CD14-positive monocyte (primary cell): ENCODE measurements around the gene ELAVL1. TPM values are rescaled to one million over a fixed set of nuclear protein-coding genes. Genes with fewer than 3 reads are reported as not detected.

Experiments used
- DNase-seq, 3 donors: peaks; one replicate each; pipeline ENCODE4 v3.0.0-alpha.2; 2011 to 2022
- H2AFZ ChIP-seq: 2 replicates; pipeline ENCODE4 v1.6.0; 2012; ENCODE audit warnings: mild to moderate bottlenecking, low read depth, low read length, inconsistent platforms; ENCODE audit not compliant: insufficient read depth, poor library complexity, severe bottlenecking
- H3K27ac ChIP-seq, 2 donors: 1 replicate in 1 of 2; 2 replicates in 1 of 2; pipeline ENCODE4 v1.5.1; 2012 to 2013; ENCODE audit warnings: low read length in 2 of 2, control low read depth in 1 of 2, inconsistent platforms in 1 of 2, low read depth in 1 of 2, mild to moderate bottlenecking in 1 of 2
- H3K27me3 ChIP-seq, 2 donors: one replicate each; pipeline versions ENCODE4 v1.6.0 to v1.6.1; 2011 to 2013; ENCODE audit warnings: low read length in 2 of 2; ENCODE audit not compliant: control insufficient read depth in 2 of 2, insufficient read depth in 2 of 2
- H3K36me3 ChIP-seq, 2 donors: replicated peaks in 1 of 2; 1 replicate in 1 of 2; 2 replicates in 1 of 2; pipeline versions ENCODE4 v1.5.1 to v1.6.1; 2012 to 2013; ENCODE audit warnings: low read length in 2 of 2, control low read depth in 1 of 2, inconsistent platforms in 1 of 2, mild to moderate bottlenecking in 1 of 2; ENCODE audit not compliant: insufficient read depth in 2 of 2, control insufficient read depth in 1 of 2
- H3K4me1 ChIP-seq, 2 donors: 1 replicate in 1 of 2; 2 replicates in 1 of 2; pipeline versions ENCODE4 v1.5.1 to v1.6.1; 2012 to 2013; ENCODE audit warnings: low read length in 2 of 2, control low read depth in 1 of 2, inconsistent platforms in 1 of 2, mild to moderate bottlenecking in 1 of 2, moderate library complexity in 1 of 2; ENCODE audit not compliant: insufficient read depth in 2 of 2, control insufficient read depth in 1 of 2
- H3K4me2 ChIP-seq: replicated peaks from 2 replicates; pipeline ENCODE3; 2012; ENCODE audit warnings: low read length, moderate library complexity, mild to moderate bottlenecking; ENCODE audit not compliant: poor library complexity, severe bottlenecking; ENCODE audit errors: extremely low read depth
- H3K4me3 ChIP-seq, 3 experiments: fragments of 200-600 bp in 1 of 3; sonication (generic) in 1 of 3; replicated peaks in 1 of 3; 1 replicate in 2 of 3; 2 replicates in 1 of 3; pipeline ENCODE4 v1.5.1; 2011 to 2013; ENCODE audit warnings: low read length in 3 of 3, mild to moderate bottlenecking in 3 of 3, control low read depth in 2 of 3, low read depth in 2 of 3, inconsistent platforms in 1 of 3, moderate library complexity in 1 of 3
- H3K79me2 ChIP-seq: 2 replicates; pipeline ENCODE4 v1.6.0; 2012; ENCODE audit warnings: mild to moderate bottlenecking, control low read depth, inconsistent platforms, low read length, moderate library complexity; ENCODE audit not compliant: insufficient read depth
- H3K9ac ChIP-seq: 2 replicates; pipeline ENCODE4 v1.6.0; 2017; ENCODE audit warnings: low read length, mild to moderate bottlenecking; ENCODE audit not compliant: insufficient read depth, poor library complexity, severe bottlenecking
- H3K9me3 ChIP-seq, 2 donors: replicated peaks in 1 of 2; 1 replicate in 1 of 2; 2 replicates in 1 of 2; pipeline versions ENCODE4 v1.5.1 to v1.6.1; 2012 to 2013; ENCODE audit warnings: low read length in 2 of 2, control low read depth in 1 of 2; ENCODE audit not compliant: control insufficient read depth in 1 of 2, insufficient read depth in 1 of 2
- H4K20me1 ChIP-seq: 2 replicates; pipeline ENCODE4 v1.6.0; 2012; ENCODE audit warnings: mild to moderate bottlenecking, low read length, control low read depth, moderate library complexity; ENCODE audit not compliant: insufficient read depth
- H3K27ac Mint-ChIP-seq, 7 donors: one replicate each; pipeline ENCODE4 v1.8.0; 2020; ENCODE audit warnings: mild to moderate bottlenecking in 7 of 7, mixed read lengths in 7 of 7, moderate library complexity in 6 of 7, inconsistent platforms in 2 of 7
- H3K27me3 Mint-ChIP-seq, 3 donors: one replicate each; pipeline ENCODE4 v1.8.0; 2021 to 2022; ENCODE audit warnings: low read depth in 3 of 3, mild to moderate bottlenecking in 3 of 3, mixed read lengths in 3 of 3, moderate library complexity in 3 of 3, inconsistent platforms in 1 of 3
- H3K36me3 Mint-ChIP-seq, 2 donors: one replicate each; pipeline ENCODE4 v1.8.0; 2020; ENCODE audit warnings: mixed read lengths in 2 of 2, inconsistent platforms in 1 of 2, mild to moderate bottlenecking in 1 of 2
- H3K4me1 Mint-ChIP-seq: one replicate; pipeline ENCODE4 v1.8.0; 2020; ENCODE audit warnings: mild to moderate bottlenecking, mixed read lengths
- H3K4me3 Mint-ChIP-seq, 2 donors: one replicate each; pipeline ENCODE4 v1.8.0; 2020; ENCODE audit warnings: mild to moderate bottlenecking in 2 of 2, mixed read lengths in 2 of 2, moderate library complexity in 1 of 2
- H3K9me3 Mint-ChIP-seq, 7 donors: one replicate each; pipeline ENCODE4 v1.8.0; 2020 to 2022; ENCODE audit warnings: mixed read lengths in 7 of 7, mild to moderate bottlenecking in 6 of 7, moderate library complexity in 6 of 7, inconsistent platforms in 2 of 7
- WGBS: methylation state at CpG from one replicate; pipeline ENCODE4 v1.1.5; 2013; ENCODE audit warnings: missing lambda C conversion rate; ENCODE audit not compliant: insufficient coverage; 5-methylcytosine and 5-hydroxymethylcytosine counted together
- intact Hi-C, 2 donors: fragments of 100-400 bp; cut with micrococcal nuclease; formaldehyde crosslinking; loops; one replicate each; pipeline versions ENCODE4 v1.15.0 to v1.15.1; 2023
- polyA plus RNA-seq, 3 donors: library from polyadenylated mRNA; depleted of rRNA in 1 of 3; unstranded in 2 of 3; stranded (reverse) in 1 of 3; fragments of 300-500 nt in 2 of 3; fragments of >200 nt in 1 of 3; fragmentation: Illumina TruSeq in 2 of 3; gene quantifications; 1 replicate in 2 of 3; 2 replicates in 1 of 3; pipeline ENCODE4 v1.2.3, GENCODE V29; 2012 to 2021
- TF ChIP-seq, protein P1 (sequence below): fragments of 200-600 bp; IDR thresholded peaks from one replicate; pipeline ENCODE4 v1.8.0; 2022; ENCODE audit warnings: antibody characterized with exemption, mild to moderate bottlenecking

Gene ELAVL1
- polyA plus RNA-seq, 3 donors = 25.1 to 31.1 (median 30.7) TPM

DNA sequence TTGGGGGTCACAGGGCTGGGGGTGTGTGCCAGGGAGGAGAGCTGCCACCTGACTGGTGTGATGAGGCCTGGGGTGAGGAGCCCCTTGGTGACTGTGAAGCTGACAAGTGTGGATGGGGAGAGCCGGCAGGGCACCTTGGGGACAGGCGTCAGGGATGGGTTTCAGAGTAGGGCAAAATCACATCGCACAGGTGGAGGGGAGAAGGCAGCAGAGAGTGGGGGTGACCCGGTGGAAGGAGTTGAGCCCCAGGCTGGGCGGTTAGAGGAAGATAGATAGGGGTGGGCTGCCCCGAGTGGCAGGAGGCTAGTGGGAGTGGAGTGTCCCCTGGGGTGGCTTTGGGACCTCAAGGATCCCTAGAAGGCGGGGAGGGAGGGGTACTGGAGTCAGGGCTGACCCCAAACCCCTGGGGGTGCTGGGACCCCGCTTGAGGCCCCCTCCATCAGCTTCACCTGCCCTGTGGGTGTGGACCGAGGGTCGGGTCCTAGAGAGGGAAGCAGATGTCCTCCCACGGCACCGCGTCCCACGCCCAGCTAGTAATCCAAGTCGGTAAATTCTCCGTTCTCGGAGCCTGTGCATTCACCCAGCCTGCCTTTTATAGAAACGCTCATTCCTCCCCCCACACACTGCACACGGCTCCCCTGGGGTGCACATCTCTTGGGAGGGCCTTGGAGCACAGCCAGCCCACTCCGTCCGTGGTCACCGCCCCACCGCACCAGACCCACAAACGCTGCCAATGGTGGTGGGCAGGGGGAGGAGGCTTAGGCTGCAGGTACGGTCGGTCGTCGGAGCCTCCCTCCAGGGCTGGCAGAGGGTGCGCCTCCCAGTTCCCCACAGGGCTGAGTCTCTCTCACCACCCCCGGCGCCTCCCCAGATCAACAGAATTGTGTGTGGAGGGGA lies 81.9 kb downstream of the ELAVL1 start:
- DNase-seq = no peak
- peaks cover 12 to 15% of the 10 kb centered on the region in 2 donors for H3K36me3 ChIP-seq
- peak overlapping the region in 1 of 7 donors; percentile 46 for H3K27ac Mint-ChIP-seq
- intact Hi-C loops = loop anchor here (5.0 to 10.0 kb wide), 3 partner anchors 51 to 1891 kb away; partner anchors contain the start of genes FBXL12 (in 1 of the 2) and PRR36 (in 1 of the 2)
- peaks cover 0 to 8% (median 4%) of the 10 kb centered on the region in 7 donors for H3K9me3 Mint-ChIP-seq
- peaks cover 29 to 46% of the 10 kb centered on the region in 2 donors for H3K4me1 ChIP-seq
- no peak overlapping the region for H2AFZ ChIP-seq
- no peaks in the 10 kb centered on the region for H3K79me2 ChIP-seq
- H3K4me3 Mint-ChIP-seq = no peak overlapping the region
- H3K4me3 ChIP-seq = no peak overlapping the region
- no peak overlapping the region for H3K9ac ChIP-seq
- H3K4me2 ChIP-seq = no peak overlapping the region
- peaks cover 7% of the 10 kb centered on the region for H4K20me1 ChIP-seq
- H3K4me1 Mint-ChIP-seq = peaks cover 32% of the 10 kb centered on the region
- whole genome bisulfite sequencing = 91% methylated on average over 21 of the region's 31 CpGs
- H3K9me3 ChIP-seq = peaks cover 0 to 5% of the 10 kb centered on the region in 2 donors
- TF ChIP-seq, protein P1, sequence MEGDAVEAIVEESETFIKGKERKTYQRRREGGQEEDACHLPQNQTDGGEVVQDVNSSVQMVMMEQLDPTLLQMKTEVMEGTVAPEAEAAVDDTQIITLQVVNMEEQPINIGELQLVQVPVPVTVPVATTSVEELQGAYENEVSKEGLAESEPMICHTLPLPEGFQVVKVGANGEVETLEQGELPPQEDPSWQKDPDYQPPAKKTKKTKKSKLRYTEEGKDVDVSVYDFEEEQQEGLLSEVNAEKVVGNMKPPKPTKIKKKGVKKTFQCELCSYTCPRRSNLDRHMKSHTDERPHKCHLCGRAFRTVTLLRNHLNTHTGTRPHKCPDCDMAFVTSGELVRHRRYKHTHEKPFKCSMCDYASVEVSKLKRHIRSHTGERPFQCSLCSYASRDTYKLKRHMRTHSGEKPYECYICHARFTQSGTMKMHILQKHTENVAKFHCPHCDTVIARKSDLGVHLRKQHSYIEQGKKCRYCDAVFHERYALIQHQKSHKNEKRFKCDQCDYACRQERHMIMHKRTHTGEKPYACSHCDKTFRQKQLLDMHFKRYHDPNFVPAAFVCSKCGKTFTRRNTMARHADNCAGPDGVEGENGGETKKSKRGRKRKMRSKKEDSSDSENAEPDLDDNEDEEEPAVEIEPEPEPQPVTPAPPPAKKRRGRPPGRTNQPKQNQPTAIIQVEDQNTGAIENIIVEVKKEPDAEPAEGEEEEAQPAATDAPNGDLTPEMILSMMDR = no peak
- H3K27ac ChIP-seq = no peak overlapping the region
- peaks cover 25 to 35% (median 28%) of the 10 kb centered on the region in 3 donors for H3K27me3 Mint-ChIP-seq
- H3K36me3 Mint-ChIP-seq = peaks cover 19% of the 10 kb centered on the region in 2 donors
- peaks cover 5 to 11% of the 10 kb centered on the region in 2 donors for H3K27me3 ChIP-seq

DNA sequence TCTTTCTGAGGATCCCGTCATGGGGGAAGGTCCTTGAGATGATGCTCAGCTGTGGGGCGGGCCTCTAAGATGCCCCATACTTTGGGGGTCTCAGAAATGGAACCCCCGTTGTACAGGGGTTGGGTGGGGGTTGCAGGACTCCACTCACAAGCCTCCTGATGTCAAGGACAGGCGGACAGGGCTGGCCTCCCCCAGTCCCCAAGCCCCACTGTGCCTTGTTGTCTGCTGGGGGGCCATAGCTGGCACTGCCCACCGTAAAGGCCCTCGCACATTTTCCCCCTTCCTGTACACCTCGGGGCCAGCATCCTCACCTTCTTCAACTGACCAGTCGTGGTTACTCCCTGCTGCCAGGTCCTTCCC lies 82.6 kb downstream of the ELAVL1 start:
- Histone ChIP-seq H3K27me3 (peaks cover 10 to 18% of the 10 kb centered on the region in 2 donors), H3K4me1 (peaks cover 29 to 54% of the 10 kb centered on the region in 2 donors), H3K36me3 (peaks cover 12 to 15% of the 10 kb centered on the region in 2 donors), H3K9ac (no peak overlapping the region), H2AFZ (no peak overlapping the region), H3K4me2 (no peak overlapping the region), H3K79me2 (no peaks in the 10 kb centered on the region), H3K4me3 (no peak overlapping the region), H4K20me1 (peaks cover 7% of the 10 kb centered on the region), H3K27ac (no peak overlapping the region), H3K9me3 (peaks cover 0 to 8% of the 10 kb centered on the region in 2 donors)
- Mint-ChIP-seq H3K36me3 (peaks cover 19% of the 10 kb centered on the region in 2 donors), H3K27ac (peak overlapping the region in 1 of 7 donors; percentile 46), H3K27me3 (peaks cover 33 to 43% (median 35%) of the 10 kb centered on the region in 3 donors), H3K4me3 (no peak overlapping the region), H3K4me1 (peaks cover 40% of the 10 kb centered on the region), H3K9me3 (peaks cover 0 to 14% (median 9%) of the 10 kb centered on the region in 7 donors)
- WGBS = 95% methylated on average over 5 of the region's 8 CpGs
- intact Hi-C loops = loop anchor here (5.0 to 10.0 kb wide), 3 partner anchors 51 to 1892 kb away; partner anchors contain the start of genes FBXL12 (in 1 of the 2) and PRR36 (in 1 of the 2)
- TF ChIP-seq, protein P1 = no peak
- DNase-seq = no peak
